Measurements from ENCODE around the gene SNCB.

DNA sequence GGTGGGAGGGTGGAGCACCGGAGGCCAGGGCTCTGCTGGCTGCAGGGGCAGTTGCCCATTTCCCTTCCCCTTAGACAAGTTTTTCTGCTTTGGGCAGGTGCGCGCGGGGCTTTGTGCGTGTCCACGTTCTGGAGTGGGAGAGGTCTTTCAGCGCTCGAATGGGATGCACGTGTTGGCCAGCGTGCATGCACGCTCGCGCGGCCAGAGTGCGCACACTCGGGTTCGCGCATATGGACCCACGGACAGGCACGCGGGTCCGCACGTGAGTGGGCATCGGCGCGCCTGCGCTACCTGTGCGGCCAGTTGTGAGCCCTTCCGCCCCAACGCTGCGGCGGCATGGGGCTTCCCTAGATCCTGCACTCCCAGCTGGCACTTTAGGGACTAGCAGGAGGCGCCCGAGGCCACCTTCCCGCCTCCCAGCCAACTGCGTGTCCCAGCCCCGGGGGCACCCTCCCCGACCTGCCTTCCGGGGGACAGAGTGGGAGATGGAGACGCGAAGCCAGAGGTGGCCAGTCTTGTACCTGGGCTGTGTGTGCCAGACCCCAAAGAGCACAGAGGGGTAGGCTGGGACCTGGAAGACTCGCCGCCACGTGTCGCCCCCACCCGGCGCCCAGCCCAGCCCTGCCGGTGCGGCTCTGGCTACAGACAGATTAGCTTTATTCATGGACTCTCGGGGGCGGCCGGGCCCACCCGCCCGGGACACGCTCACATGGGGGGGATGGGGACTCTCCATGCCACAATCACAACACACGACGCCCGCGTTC is 10.6 kb downstream of the SNCB start:
- TF ChIP-seq CTCF (IDR thresholded peaks at IDR 0.05 in 2 of 3, conservative IDR thresholded peaks at IDR 0.05 in 1 of 3; ENCODE audit: borderline replicate concordance in 1 of 3, insufficient read depth in 1 of 3, low read depth in 2 of 3, low read length in 2 of 3) (no peak), EZH2 (IDR thresholded peaks at IDR 0.05) (no peak), POLR2A (IDR thresholded peaks at IDR 0.05; ENCODE audit: borderline replicate concordance, extremely low read depth, insufficient read depth, insufficient read length) (no peak), TCF7L2 (IDR thresholded peaks at IDR 0.05; ENCODE audit: borderline replicate concordance, extremely low read depth, insufficient read depth, insufficient read length) (no peak), SIN3A (IDR thresholded peaks at IDR 0.05; ENCODE audit: low read depth) (no peak), ZNF274 (IDR thresholded peaks at IDR 0.05; ENCODE audit: low read depth, low read length) (no peak), ZFX (IDR thresholded peaks at IDR 0.05) (no peak), YY1 (IDR thresholded peaks at IDR 0.05; ENCODE audit: extremely low read depth, insufficient replicate concordance, low read depth, low read length) (no peak), ZBTB33 (IDR thresholded peaks at IDR 0.05; ENCODE audit: extremely low read depth, insufficient replicate concordance, low read length) (no peak), CEBPB (IDR thresholded peaks at IDR 0.05; ENCODE audit: low read depth) (no peak), REST (IDR thresholded peaks at IDR 0.05; ENCODE audit: low read depth) (no peak)
- TF ChIP-seq, protein P1, sequence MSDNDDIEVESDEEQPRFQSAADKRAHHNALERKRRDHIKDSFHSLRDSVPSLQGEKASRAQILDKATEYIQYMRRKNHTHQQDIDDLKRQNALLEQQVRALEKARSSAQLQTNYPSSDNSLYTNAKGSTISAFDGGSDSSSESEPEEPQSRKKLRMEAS (IDR thresholded peaks at IDR 0.05), result no peak

Data from HCT116 (cell line).